Panc1 (cell line): Measurements from ENCODE around the gene PGRMC2.

Experiments
- CTCF ChIP-seq: fragments of 450-650 bp; IDR thresholded peaks from 2 replicates; pipeline ENCODE4 v1.5.1; 2017; ENCODE audit warnings: mild to moderate bottlenecking
- POLR2AphosphoS5 ChIP-seq: IDR thresholded peaks from 2 replicates; pipeline ENCODE4 v1.6.1; 2012; ENCODE audit warnings: mild to moderate bottlenecking, low read depth, low read length, moderate library complexity
- REST ChIP-seq, 2 experiments: IDR thresholded peaks; 2 replicates each; pipeline ENCODE4 v1.6.1; 2011 to 2012; ENCODE audit warnings: low read depth in 2 of 2, control low read depth in 1 of 2, low read length in 1 of 2, mild to moderate bottlenecking in 1 of 2, moderate library complexity in 1 of 2; ENCODE audit not compliant: insufficient read depth in 1 of 2
- SIN3A ChIP-seq: IDR thresholded peaks from 2 replicates; pipeline ENCODE4 v1.6.1; 2012; ENCODE audit warnings: low read depth, mild to moderate bottlenecking, low read length, moderate library complexity, borderline replicate concordance; ENCODE audit not compliant: insufficient read depth

- TF ChIP-seq REST (IDR thresholded peaks at IDR 0.05; ENCODE audit: insufficient read depth in 1 of 2, low read depth in 2 of 2, low read length in 1 of 2), result no peak
- TF ChIP-seq CTCF, result no peak
- no peak for TF ChIP-seq POLR2AphosphoS5
- no peak for TF ChIP-seq SIN3A
Measured at GRCh38 chr4:128277856-128278255, 9.8 kb downstream of the PGRMC2 start.
